HepG2 (cell line): ENCODE measurements around the gene TFAP2B. TPM values are rescaled to one million over a fixed set of nuclear protein-coding genes. Genes with fewer than 3 reads are reported as not detected.

Source experiments
- ATAC-seq: fragments of 200-7000 bp; cut with Tn5 transposase; 3 replicates; pipeline ENCODE4 v1.9.1; 2020; ENCODE audit warnings: mild to moderate bottlenecking, moderate library complexity
- BruUV-seq: library from RNA; stranded (reverse); fragments of 400-500 nt; replicated peaks from 2 replicates; lab custom pipeline; 2021; lab: Mats Ljungman, UMichigan
- CTCF ChIA-PET: fragments of 300-600 bp; formaldehyde crosslinking; extraction: SDS; loops from one replicate; lab custom pipeline; 2021; ENCODE audit warnings: low total read pairs, inconsistent platforms, low intra/inter-chr PET ratio; lab: Yijun Ruan, JAX
- POLR2A ChIA-PET: fragments of 350-600 bp; sonication (Branson Sonifier 250); formaldehyde crosslinking; loops from one replicate; lab custom pipeline; 2020; ENCODE audit warnings: antibody characterized with exemption, inconsistent platforms; lab: Yijun Ruan, JAX
- DNase-seq: peaks from one replicate; pipeline ENCODE4 v3.0.0-alpha.2; 2015; ENCODE audit warnings: low spot score
- FAIRE-seq: peaks from 3 replicates; lab custom pipeline; 2011; peaks lifted over from hg19 to GRCh38; lab: Jason Lieb, UNC
- H2AFZ ChIP-seq: one replicate; pipeline ENCODE4 v1.6.1; 2011; ENCODE audit warnings: low read length, inconsistent platforms
- H3K27ac ChIP-seq: fragments of 300-600 bp; 3 replicates; pipeline ENCODE4 v1.8.0; 2011; ENCODE audit warnings: mixed run types, mild to moderate bottlenecking, mixed read lengths, low read length, inconsistent platforms; ENCODE audit not compliant: insufficient read depth; ENCODE audit errors: extremely low read length
- H3K27me3 ChIP-seq, 2 experiments: fragments of 200-600 bp in 1 of 2; 2 replicates in 1 of 2; 3 replicates in 1 of 2; pipeline versions ENCODE4 v1.6.0 to v1.8.0; 2011; ENCODE audit warnings: low read length in 2 of 2, mild to moderate bottlenecking in 2 of 2, moderate library complexity in 2 of 2, inconsistent platforms in 1 of 2; ENCODE audit not compliant: insufficient read depth in 2 of 2, control insufficient read depth in 1 of 2
- H3K36me3 ChIP-seq, 2 experiments: fragments of 200-600 bp in 1 of 2; replicated peaks in 1 of 2; 2 replicates in 1 of 2; 3 replicates in 1 of 2; pipeline versions ENCODE4 v1.5.1 to v1.8.0; 2011; ENCODE audit warnings: low read length in 2 of 2, inconsistent platforms in 1 of 2; ENCODE audit not compliant: insufficient read depth in 2 of 2, control insufficient read depth in 1 of 2
- H3K4me1 ChIP-seq: 2 replicates; pipeline ENCODE4 v1.5.1; 2012; ENCODE audit warnings: low read length, inconsistent platforms; ENCODE audit not compliant: insufficient read depth
- H3K4me2 ChIP-seq: 2 replicates; pipeline ENCODE4 v1.6.0; 2011; ENCODE audit warnings: low read depth, low read length, inconsistent platforms
- H3K4me3 ChIP-seq, 3 experiments: fragments of 200-600 bp in 1 of 3; sonication (generic), shearing (Covaris generic) in 1 of 3; replicated peaks in 1 of 3; 2 replicates each; pipeline ENCODE4 v1.5.1; 2011 to 2016; ENCODE audit warnings: low read length in 3 of 3, inconsistent platforms in 2 of 3, low read depth in 2 of 3, mild to moderate bottlenecking in 2 of 3, control low read depth in 1 of 3, mixed read lengths in 1 of 3; ENCODE audit not compliant: insufficient read depth in 1 of 3
- H3K79me2 ChIP-seq: one replicate; pipeline ENCODE4 v1.6.1; 2011; ENCODE audit warnings: low read length, inconsistent platforms; ENCODE audit not compliant: insufficient read depth
- H3K9ac ChIP-seq: 2 replicates; pipeline ENCODE4 v1.6.0; 2011; ENCODE audit warnings: mild to moderate bottlenecking, low read depth, low read length, inconsistent platforms; ENCODE audit not compliant: insufficient read depth
- H3K9me3 ChIP-seq: 2 replicates; pipeline ENCODE4 v1.5.1; 2012; ENCODE audit warnings: mild to moderate bottlenecking, low read length
- H4K20me1 ChIP-seq: 2 replicates; pipeline ENCODE4 v1.6.0; 2011; ENCODE audit warnings: inconsistent platforms, mild to moderate bottlenecking, low read length, moderate library complexity; ENCODE audit not compliant: insufficient read depth
- ERF ChIP-seq: IDR thresholded peaks from 2 replicates; pipeline ENCODE4 v1.6.1; 2018; ENCODE audit warnings: missing biosample characterization, missing genetic modification reagents
- FOXM1 ChIP-seq: sonication (generic); formaldehyde crosslinking; IDR thresholded peaks from 2 replicates; pipeline ENCODE4 v1.5.0; 2020; ENCODE audit warnings: missing genetic modification reagents
- NR2F1 ChIP-seq, 2 experiments: fragments of 450-650 bp in 1 of 2; formaldehyde crosslinking in 1 of 2; IDR thresholded peaks; 2 replicates each; pipeline versions ENCODE4 v1.5.0 to v1.6.1; 2016 to 2020; ENCODE audit warnings: mild to moderate bottlenecking in 1 of 2, missing compliant biosample characterization in 1 of 2, missing genetic modification reagents in 1 of 2, moderate library complexity in 1 of 2
- RAD21 ChIP-seq: fragments of 450-650 bp; formaldehyde crosslinking; IDR thresholded peaks from 2 replicates; pipeline ENCODE4 v1.5.0; 2020; ENCODE audit warnings: mild to moderate bottlenecking
- RFXAP ChIP-seq: sonication (generic); formaldehyde crosslinking; IDR thresholded peaks from 2 replicates; pipeline ENCODE4 v1.4.0; 2020; ENCODE audit warnings: missing genetic modification reagents, borderline replicate concordance
- WIZ ChIP-seq: sonication (generic); formaldehyde crosslinking; IDR thresholded peaks from 2 replicates; pipeline ENCODE4 v1.5.1; 2020; ENCODE audit warnings: mild to moderate bottlenecking, missing genetic modification reagents
- ZNF552 ChIP-seq: sonication (generic); formaldehyde crosslinking; IDR thresholded peaks from 2 replicates; pipeline ENCODE4 v1.9.0; 2022; ENCODE audit warnings: missing genetic modification reagents, mild to moderate bottlenecking, borderline replicate concordance
- WGBS: methylation state at CpG from one replicate; pipeline ENCODE4 v1.1.6; 2017; ENCODE audit warnings: low lambda C conversion rate; 5-methylcytosine and 5-hydroxymethylcytosine counted together
- in situ Hi-C: cut with HindIII; loops from 2 replicates; pipeline ENCODE4 v1.10.0; 2017; ENCODE audit warnings: low pct_unique_long_range_greater_than_20kb; ENCODE audit not compliant: extremely low pct_ligation_motif_present
- intact Hi-C: fragments of 100-400 bp; cut with micrococcal nuclease; formaldehyde crosslinking; loops from one replicate; pipeline ENCODE4 v1.10.0; 2022; ENCODE audit not compliant: unreplicated experiment
- polyA plus RNA-seq, 8 experiments: library from polyadenylated mRNA; depleted of rRNA in 3 of 8; stranded (reverse) in 7 of 8; unstranded in 1 of 8; fragments of >200 nt; fragmentation: Illumina TruSeq in 4 of 8; extraction: Trizol in 4 of 8; gene quantifications; 2 replicates each; pipeline versions ENCODE4 v1.2.1 to v1.2.3, GENCODE V29; 2011 to 2016; ENCODE audit warnings: low read depth in 4 of 8, missing spikeins in 1 of 8, mixed read lengths in 1 of 8; ENCODE audit not compliant: insufficient read depth in 1 of 8
- total RNA-seq, 5 experiments: library from RNA; depleted of rRNA; stranded (reverse); fragments of >200 nt; fragmentation: Illumina TruSeq; extraction: Trizol; gene quantifications; 2 replicates each; pipeline ENCODE4 v1.2.3, GENCODE V29; 2016; ENCODE audit warnings: low read depth in 1 of 5

Gene TFAP2B
- total and polyA plus RNA-seq, 2 of the 13 experiments (the other 11 are each of a cell fraction or from before 2014, with no cell fraction given), result not detected

DNA sequence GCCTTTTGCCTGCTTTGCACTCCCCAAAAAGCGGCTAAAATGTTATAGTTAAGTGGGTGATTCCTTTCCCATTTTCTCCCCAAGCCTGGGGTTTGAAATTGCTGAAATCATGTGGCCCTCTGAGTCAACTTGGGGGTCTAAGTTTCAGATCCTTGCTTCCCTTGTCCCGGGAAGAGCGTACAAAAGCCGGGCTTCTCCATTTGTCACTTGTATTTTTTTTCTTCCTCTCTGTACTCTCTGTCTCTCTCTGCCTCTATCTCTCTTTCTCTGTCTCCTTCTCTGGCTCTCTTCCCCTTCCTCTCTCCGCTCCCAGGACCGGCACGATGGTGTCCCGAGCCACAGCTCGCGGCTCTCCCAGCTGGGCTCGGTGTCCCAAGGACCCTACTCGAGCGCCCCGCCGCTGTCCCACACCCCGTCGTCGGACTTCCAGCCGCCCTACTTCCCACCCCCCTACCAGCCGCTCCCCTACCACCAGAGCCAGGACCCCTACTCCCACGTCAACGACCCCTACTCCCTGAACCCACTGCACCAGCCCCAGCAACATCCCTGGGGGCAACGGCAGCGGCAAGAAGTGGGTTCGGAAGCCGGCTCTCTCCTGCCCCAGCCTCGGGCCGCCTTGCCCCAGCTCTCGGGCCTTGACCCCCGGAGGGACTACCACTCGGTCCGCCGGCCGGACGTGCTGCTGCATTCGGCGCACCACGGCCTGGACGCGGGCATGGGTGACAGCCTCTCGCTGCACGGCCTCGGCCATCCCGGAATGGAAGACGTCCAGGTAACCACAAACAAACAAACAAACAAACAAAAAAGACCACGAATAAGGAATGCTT lies 4.6 kb downstream of the TFAP2B start:
- Histone ChIP-seq H3K9ac (no peak overlapping the region), H3K4me1 (no peaks in the 10 kb centered on the region), H3K27ac (no peak overlapping the region), H3K4me2 (no peak overlapping the region), H3K4me3 (no peak overlapping the region), H3K36me3 (no peaks in the 10 kb centered on the region), H4K20me1 (no peaks in the 10 kb centered on the region), H2AFZ (no peak overlapping the region), H3K27me3 (peaks cover 6 to 64% of the 10 kb centered on the region in 2 experiments), H3K79me2 (no peaks in the 10 kb centered on the region), H3K9me3 (no peaks in the 10 kb centered on the region)
- BruUV-seq, result no TSS peak
- TF ChIP-seq NR2F1 (CRISPR knock-in tag; IDR thresholded peaks at IDR 0.05), result no peak
- in situ Hi-C loops, result no loop called here
- 40% methylated on average over 42 of the region's 46 CpGs for WGBS
- ChIA-PET CTCF (no interaction called here), POLR2A (no interaction called here)
- DNase-seq, result no peak
- intact Hi-C loops, result no loop called here
- no peak for FAIRE-seq
- ATAC-seq, result no peak

DNA sequence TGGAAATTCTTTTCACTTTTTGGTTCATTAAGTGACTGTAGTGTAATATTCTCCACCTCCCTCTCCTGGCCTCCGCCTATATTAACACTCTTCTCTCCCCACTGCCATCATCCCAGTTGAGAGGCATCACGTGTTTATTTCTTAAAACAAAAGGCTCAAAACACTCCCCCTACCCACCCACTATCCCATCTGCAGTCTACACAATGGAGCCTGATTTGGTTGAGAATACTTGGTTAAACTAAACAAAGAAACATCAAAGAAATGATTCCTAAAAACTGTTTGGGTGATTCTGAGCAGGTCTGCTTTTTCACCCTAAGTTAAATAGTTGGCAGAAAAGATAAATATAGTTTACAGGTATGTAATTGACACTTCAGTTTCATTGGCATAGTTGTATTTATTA lies 5.9 kb downstream of the TFAP2B start:
- Histone ChIP-seq H3K79me2 (no peaks in the 10 kb centered on the region), H3K4me2 (no peak overlapping the region), H3K9me3 (no peaks in the 10 kb centered on the region), H3K4me3 (no peak overlapping the region), H3K36me3 (no peaks in the 10 kb centered on the region), H4K20me1 (no peaks in the 10 kb centered on the region), H3K4me1 (no peaks in the 10 kb centered on the region), H3K9ac (no peak overlapping the region), H3K27ac (no peak overlapping the region), H3K27me3 (peaks cover 3 to 54% of the 10 kb centered on the region in 2 experiments), H2AFZ (no peak overlapping the region)
- in situ Hi-C loops, result no loop called here
- intact Hi-C loops, result no loop called here
- CTCF ChIA-PET, result no interaction called here
- BruUV-seq, result no TSS peak
- TF ChIP-seq ZNF552 (CRISPR knock-in tag) (no peak), WIZ (no peak), RAD21 (CRISPR knock-in tag) (no peak), RFXAP (CRISPR knock-in tag) (no peak), FOXM1 (no peak), ERF (CRISPR knock-in tag) (no peak)
- ATAC-seq (no peak), FAIRE-seq (no peak), DNase-seq (no peak)
- POLR2A ChIA-PET, result no interaction called here
- 6% methylated on average over 2 of the region's 2 CpGs for WGBS
